Measurements from ENCODE around the gene ELOVL6. TPM values are rescaled to one million over a fixed set of nuclear protein-coding genes. Genes with fewer than 3 reads are reported as not detected.
"Not testable (repeated sequence)": the region's sequence is repeated elsewhere in the genome, so short reads cannot be mapped to it uniquely, and the experiment has no call there.

ELOVL6 gene
- total RNA-seq, 1 donor from 2014 or later: 31.7 TPM

GRCh38 chr4:110075083-110075738 is 123.2 kb downstream of the ELOVL6 start:
- no peak for DNase-seq (ENCODE audit: low read depth)

- no peak for DNase-seq (ENCODE audit: low read depth)
These were observed 123.8 kb downstream of the ELOVL6 start for GRCh38 chr4:110074570-110074969.

GRCh38 chr4:110073053-110073845 is 125.2 kb downstream of the ELOVL6 start:
- no peak for DNase-seq (ENCODE audit: low read depth)

- DNase-seq (ENCODE audit: low read depth): no peak
These were observed 126.9 kb downstream of the ELOVL6 start for GRCh38 chr4:110071466-110071865.

GRCh38 chr4:110068248-110068647 is 130.2 kb downstream of the ELOVL6 start:
- DNase-seq (ENCODE audit: low read depth): no peak

GRCh38 chr4:110064934-110065333 is 133.5 kb downstream of the ELOVL6 start:
- no peak for DNase-seq (ENCODE audit: low read depth)

- no peak for DNase-seq (ENCODE audit: low read depth)
These were observed 134.1 kb downstream of the ELOVL6 start for GRCh38 chr4:110064295-110064694.

GRCh38 chr4:110062166-110062565 is 136.2 kb downstream of the ELOVL6 start:
- DNase-seq (ENCODE audit: low read depth): no peak

GRCh38 chr4:110061076-110061475 is 137.3 kb downstream of the ELOVL6 start:
- no peak for DNase-seq (ENCODE audit: low read depth)

- DNase-seq (ENCODE audit: low read depth): peak; percentile 25
These were observed 138.7 kb downstream of the ELOVL6 start for GRCh38 chr4:110059556-110060191.

GRCh38 chr4:110058677-110059076 is 139.7 kb downstream of the ELOVL6 start:
- DNase-seq (ENCODE audit: low read depth): peak; percentile 33

- peak; percentile 93 for DNase-seq (ENCODE audit: low read depth)
These were observed 143.2 kb downstream of the ELOVL6 start for GRCh38 chr4:110055158-110055768.

GRCh38 chr4:110049951-110050925 is 148.2 kb downstream of the ELOVL6 start:
- DNase-seq (ENCODE audit: low read depth): peak; percentile 32

GRCh38 chr4:110046588-110047049 is 151.8 kb downstream of the ELOVL6 start:
- no peak for DNase-seq (ENCODE audit: low read depth)

- no peak for DNase-seq (ENCODE audit: low read depth)
These were observed 155.6 kb downstream of the ELOVL6 start for GRCh38 chr4:110042545-110043517.

GRCh38 chr4:110041735-110042134 is 156.7 kb downstream of the ELOVL6 start:
- DNase-seq (ENCODE audit: low read depth): no peak

GRCh38 chr4:110039164-110039563 is 159.3 kb downstream of the ELOVL6 start:
- DNase-seq (ENCODE audit: low read depth): not testable (repeated sequence)

GRCh38 chr4:110034026-110034393 is 164.4 kb downstream of the ELOVL6 start:
- DNase-seq (ENCODE audit: low read depth): no peak

- no peak for DNase-seq (ENCODE audit: low read depth)
These were observed 164.9 kb downstream of the ELOVL6 start for GRCh38 chr4:110033355-110034025.

Measured in renal cortical epithelial cell (primary cell).